ENCODE data around the gene ITPR1.
"Not testable (repeated sequence)": the region's sequence is repeated elsewhere in the genome, so short reads cannot be mapped to it uniquely, and the experiment has no call there.

Gene ITPR1

GRCh38 chr3:4581498-4581897 lies 88.3 kb downstream of the ITPR1 start:
- Histone ChIP-seq H3K27ac (ENCODE audit: low read depth, low read length) (peak overlapping the region; percentile 1), H3K36me3 (ENCODE audit: insufficient read depth, low read length) (no peaks in the 10 kb centered on the region), H3K9ac (ENCODE audit: low read length) (no peak overlapping the region), H3K4me1 (ENCODE audit: insufficient read depth, low read length) (peaks cover 46% of the 10 kb centered on the region), H3K4me3 (ENCODE audit: low read depth in 1 of 2, low read length in 2 of 2) (peak overlapping the region in 1 of 2 donors; percentile 11), H3K9me3 (ENCODE audit: low read length) (no peaks in the 10 kb centered on the region), H3K27me3 (ENCODE audit: control insufficient read depth in 1 of 2, insufficient read depth in 2 of 2, low read length in 2 of 2) (no peaks in the 10 kb centered on the region)

GRCh38 chr3:4581920-4582611 lies 88.9 kb downstream of the ITPR1 start:
- Histone ChIP-seq H3K27me3 (ENCODE audit: control insufficient read depth in 1 of 2, insufficient read depth in 2 of 2, low read length in 2 of 2) (no peaks in the 10 kb centered on the region), H3K4me1 (ENCODE audit: insufficient read depth, low read length) (peaks cover 51% of the 10 kb centered on the region), H3K4me3 (ENCODE audit: low read depth in 1 of 2, low read length in 2 of 2) (peak overlapping the region in 1 of 2 donors; percentile 29), H3K9me3 (ENCODE audit: low read length) (no peaks in the 10 kb centered on the region), H3K9ac (ENCODE audit: low read length) (no peak overlapping the region), H3K36me3 (ENCODE audit: insufficient read depth, low read length) (no peaks in the 10 kb centered on the region), H3K27ac (ENCODE audit: low read depth, low read length) (peak overlapping the region; percentile 64)

GRCh38 chr3:4582624-4583023 lies 89.5 kb downstream of the ITPR1 start:
- peaks cover 56% of the 10 kb centered on the region for H3K4me1 ChIP-seq (ENCODE audit: insufficient read depth, low read length)
- H3K27me3 ChIP-seq (ENCODE audit: control insufficient read depth in 1 of 2, insufficient read depth in 2 of 2, low read length in 2 of 2), result no peaks in the 10 kb centered on the region
- H3K4me3 ChIP-seq (ENCODE audit: low read depth in 1 of 2, low read length in 2 of 2), result peak overlapping the region in 1 of 2 donors; percentile 56
- H3K9me3 ChIP-seq (ENCODE audit: low read length), result no peaks in the 10 kb centered on the region
- no peaks in the 10 kb centered on the region for H3K36me3 ChIP-seq (ENCODE audit: insufficient read depth, low read length)
- H3K27ac ChIP-seq (ENCODE audit: low read depth, low read length), result peak overlapping the region; percentile 64
- H3K9ac ChIP-seq (ENCODE audit: low read length), result no peak overlapping the region

- Histone ChIP-seq H3K27ac (ENCODE audit: low read depth, low read length) (peak overlapping the region; percentile 64), H3K27me3 (ENCODE audit: control insufficient read depth in 1 of 2, insufficient read depth in 2 of 2, low read length in 2 of 2) (no peaks in the 10 kb centered on the region), H3K4me1 (ENCODE audit: insufficient read depth, low read length) (peaks cover 64% of the 10 kb centered on the region), H3K36me3 (ENCODE audit: insufficient read depth, low read length) (no peaks in the 10 kb centered on the region), H3K4me3 (ENCODE audit: low read depth in 1 of 2, low read length in 2 of 2) (peak overlapping the region in 1 of 2 donors; percentile 56), H3K9ac (ENCODE audit: low read length) (peak overlapping the region; percentile 18), H3K9me3 (ENCODE audit: low read length) (no peaks in the 10 kb centered on the region)
Observed at GRCh38 chr3:4583416-4583815, 90.3 kb downstream of the ITPR1 start.

GRCh38 chr3:4584456-4585249 lies 91.5 kb downstream of the ITPR1 start:
- Histone ChIP-seq H3K27ac (ENCODE audit: low read depth, low read length) (peak overlapping the region; percentile 64), H3K9ac (ENCODE audit: low read length) (peak overlapping the region; percentile 63), H3K9me3 (ENCODE audit: low read length) (no peaks in the 10 kb centered on the region), H3K27me3 (ENCODE audit: control insufficient read depth in 1 of 2, insufficient read depth in 2 of 2, low read length in 2 of 2) (no peaks in the 10 kb centered on the region), H3K4me3 (ENCODE audit: low read depth in 1 of 2, low read length in 2 of 2) (peak overlapping the region; percentile 28 to 56), H3K36me3 (ENCODE audit: insufficient read depth, low read length) (no peaks in the 10 kb centered on the region), H3K4me1 (ENCODE audit: insufficient read depth, low read length) (peaks cover 67% of the 10 kb centered on the region)

- H3K36me3 ChIP-seq (ENCODE audit: insufficient read depth, low read length), result no peaks in the 10 kb centered on the region
- no peak overlapping the region for H3K9ac ChIP-seq (ENCODE audit: low read length)
- no peak overlapping the region for H3K4me3 ChIP-seq (ENCODE audit: low read depth in 1 of 2, low read length in 2 of 2)
- no peaks in the 10 kb centered on the region for H3K9me3 ChIP-seq (ENCODE audit: low read length)
- H3K4me1 ChIP-seq (ENCODE audit: insufficient read depth, low read length), result peaks cover 55% of the 10 kb centered on the region
- H3K27ac ChIP-seq (ENCODE audit: low read depth, low read length), result no peak overlapping the region
- H3K27me3 ChIP-seq (ENCODE audit: control insufficient read depth in 1 of 2, insufficient read depth in 2 of 2, low read length in 2 of 2), result no peaks in the 10 kb centered on the region
Observed at GRCh38 chr3:4586381-4586780, 93.2 kb downstream of the ITPR1 start.

GRCh38 chr3:4587061-4587837 lies 94.1 kb downstream of the ITPR1 start:
- H3K4me3 ChIP-seq (ENCODE audit: low read depth in 1 of 2, low read length in 2 of 2), result no peak overlapping the region
- H3K27me3 ChIP-seq (ENCODE audit: control insufficient read depth in 1 of 2, insufficient read depth in 2 of 2, low read length in 2 of 2), result no peaks in the 10 kb centered on the region
- H3K9me3 ChIP-seq (ENCODE audit: low read length), result no peaks in the 10 kb centered on the region
- H3K27ac ChIP-seq (ENCODE audit: low read depth, low read length), result peak overlapping the region; percentile 17
- no peak overlapping the region for H3K9ac ChIP-seq (ENCODE audit: low read length)
- H3K36me3 ChIP-seq (ENCODE audit: insufficient read depth, low read length), result no peaks in the 10 kb centered on the region
- peaks cover 46% of the 10 kb centered on the region for H3K4me1 ChIP-seq (ENCODE audit: insufficient read depth, low read length)

- Histone ChIP-seq H3K27ac (ENCODE audit: low read depth, low read length) (no peak overlapping the region), H3K9me3 (ENCODE audit: low read length) (no peaks in the 10 kb centered on the region)
Observed at GRCh38 chr3:4587838-4588105, 94.6 kb downstream of the ITPR1 start.

GRCh38 chr3:4588466-4588865 lies 95.3 kb downstream of the ITPR1 start:
- Histone ChIP-seq H3K4me1 (ENCODE audit: insufficient read depth, low read length) (peaks cover 34% of the 10 kb centered on the region), H3K27ac (ENCODE audit: low read depth, low read length) (no peak overlapping the region)

More at GRCh38 chr3:4587838-4588105, 94.6 kb downstream of the ITPR1 start:
- Histone ChIP-seq H3K36me3 (ENCODE audit: insufficient read depth, low read length) (no peaks in the 10 kb centered on the region), H3K4me3 (ENCODE audit: low read depth in 1 of 2, low read length in 2 of 2) (no peak overlapping the region), H3K9ac (ENCODE audit: low read length) (no peak overlapping the region), H3K27me3 (ENCODE audit: control insufficient read depth in 1 of 2, insufficient read depth in 2 of 2, low read length in 2 of 2) (no peaks in the 10 kb centered on the region), H3K4me1 (ENCODE audit: insufficient read depth, low read length) (peaks cover 41% of the 10 kb centered on the region)

GRCh38 chr3:4589475-4590097 lies 96.4 kb downstream of the ITPR1 start:
- no peak overlapping the region for H3K9ac ChIP-seq (ENCODE audit: low read length)
- H3K9me3 ChIP-seq (ENCODE audit: low read length), result no peaks in the 10 kb centered on the region
- no peaks in the 10 kb centered on the region for H3K36me3 ChIP-seq (ENCODE audit: insufficient read depth, low read length)
- peaks cover 25% of the 10 kb centered on the region for H3K4me1 ChIP-seq (ENCODE audit: insufficient read depth, low read length)
- no peak overlapping the region for H3K27ac ChIP-seq (ENCODE audit: low read depth, low read length)
- no peaks in the 10 kb centered on the region for H3K27me3 ChIP-seq (ENCODE audit: control insufficient read depth in 1 of 2, insufficient read depth in 2 of 2, low read length in 2 of 2)
- H3K4me3 ChIP-seq (ENCODE audit: low read depth in 1 of 2, low read length in 2 of 2), result no peak overlapping the region

More at GRCh38 chr3:4588466-4588865, 95.3 kb downstream of the ITPR1 start:
- Histone ChIP-seq H3K36me3 (ENCODE audit: insufficient read depth, low read length) (no peaks in the 10 kb centered on the region), H3K9ac (ENCODE audit: low read length) (no peak overlapping the region), H3K9me3 (ENCODE audit: low read length) (no peaks in the 10 kb centered on the region), H3K27me3 (ENCODE audit: control insufficient read depth in 1 of 2, insufficient read depth in 2 of 2, low read length in 2 of 2) (no peaks in the 10 kb centered on the region), H3K4me3 (ENCODE audit: low read depth in 1 of 2, low read length in 2 of 2) (no peak overlapping the region)

GRCh38 chr3:4590849-4591248 lies 97.7 kb downstream of the ITPR1 start:
- not testable (repeated sequence) for H3K27me3 ChIP-seq (ENCODE audit: control insufficient read depth in 1 of 2, insufficient read depth in 2 of 2, low read length in 2 of 2); H3K9me3 ChIP-seq (ENCODE audit: low read length)
- H3K4me1 ChIP-seq (ENCODE audit: insufficient read depth, low read length), result peaks cover 21% of the 10 kb centered on the region

More at GRCh38 chr3:4590849-4591248, 97.7 kb downstream of the ITPR1 start:
- H3K36me3 ChIP-seq (ENCODE audit: insufficient read depth, low read length); H3K27ac ChIP-seq (ENCODE audit: low read depth, low read length); H3K4me3 ChIP-seq (ENCODE audit: low read depth in 1 of 2, low read length in 2 of 2); H3K9ac ChIP-seq (ENCODE audit: low read length): not testable (repeated sequence)
